GM23338 (cell line): ENCODE measurements around the gene SMARCC2. TPM values are rescaled to one million over a fixed set of nuclear protein-coding genes. Genes with fewer than 3 reads are reported as not detected.

ENCODE experiments used
- ATAC-seq: fragments of 200-7000 bp; cut with Tn5 transposase; 3 replicates; pipeline ENCODE4 v1.9.1; 2020
- DNase-seq: peaks from one replicate; pipeline ENCODE4 v3.0.0-alpha.2; 2015; ENCODE audit warnings: low spot score
- H2AFZ ChIP-seq: fragments of 200-600 bp; sonication (generic); 2 replicates; pipeline ENCODE4 v1.8.0; 2016; ENCODE audit warnings: antibody characterized with exemption, mild to moderate bottlenecking, moderate library complexity
- H3F3A ChIP-seq: fragments of 200-600 bp; sonication (generic); replicated peaks from 2 replicates; pipeline ENCODE4 v1.8.0; 2017; ENCODE audit warnings: antibody characterized with exemption, mixed run types, low read depth
- H3K27ac ChIP-seq: fragments of 200-600 bp; sonication (generic); 2 replicates; pipeline ENCODE4 v1.6.1; 2016; ENCODE audit warnings: low read depth
- H3K27me3 ChIP-seq: fragments of 200-600 bp; sonication (generic); 2 replicates; pipeline ENCODE4 v1.8.0; 2016; ENCODE audit warnings: mild to moderate bottlenecking, mixed run types, moderate library complexity; ENCODE audit not compliant: insufficient read depth
- H3K36me3 ChIP-seq: fragments of 200-600 bp; sonication (generic); 2 replicates; pipeline ENCODE4 v1.8.0; 2016; ENCODE audit warnings: mild to moderate bottlenecking; ENCODE audit not compliant: insufficient read depth
- H3K4me1 ChIP-seq: fragments of 200-600 bp; sonication (generic); 2 replicates; pipeline ENCODE4 v1.8.0; 2016; ENCODE audit warnings: mild to moderate bottlenecking, moderate library complexity; ENCODE audit not compliant: insufficient read depth
- H3K4me2 ChIP-seq: fragments of 200-600 bp; sonication (generic); 2 replicates; pipeline ENCODE4 v1.7.1; 2017; ENCODE audit warnings: mixed run types
- H3K4me3 ChIP-seq: fragments of 200-600 bp; sonication (generic); 2 replicates; pipeline ENCODE4 v1.6.1; 2016; ENCODE audit warnings: mixed run types
- H3K79me2 ChIP-seq: fragments of 200-600 bp; sonication (generic); replicated peaks from 2 replicates; pipeline ENCODE4 v1.8.0; 2017; ENCODE audit warnings: mild to moderate bottlenecking; ENCODE audit not compliant: insufficient read depth
- H3K9me2 ChIP-seq: fragments of 200-600 bp; sonication (generic); 2 replicates; pipeline ENCODE4 v1.8.0; 2017; ENCODE audit not compliant: insufficient read depth
- H4K20me1 ChIP-seq: fragments of 200-600 bp; sonication (generic); replicated peaks from 2 replicates; pipeline ENCODE4 v1.8.0; 2017; ENCODE audit warnings: mild to moderate bottlenecking; ENCODE audit not compliant: insufficient read depth
- H3K27ac Mint-ChIP-seq: 2 replicates; pipeline ENCODE4 v1.8.0; 2020; ENCODE audit warnings: inconsistent platforms, mild to moderate bottlenecking, moderate library complexity, mixed read lengths
- H3K27me3 Mint-ChIP-seq: 3 replicates; pipeline ENCODE4 v1.8.0; 2022; ENCODE audit warnings: low read depth, mild to moderate bottlenecking, moderate library complexity, mixed read lengths, inconsistent platforms; ENCODE audit not compliant: insufficient read depth, poor library complexity
- H3K36me3 Mint-ChIP-seq: 3 replicates; pipeline ENCODE4 v1.8.0; 2021; ENCODE audit warnings: low read depth, mild to moderate bottlenecking, inconsistent platforms, moderate library complexity, mixed read lengths
- H3K4me1 Mint-ChIP-seq: 3 replicates; pipeline ENCODE4 v1.8.0; 2020; ENCODE audit warnings: mild to moderate bottlenecking, inconsistent platforms, mixed read lengths
- H3K4me3 Mint-ChIP-seq: 3 replicates; pipeline ENCODE4 v1.8.0; 2021; ENCODE audit warnings: moderate library complexity, mild to moderate bottlenecking, inconsistent platforms, mixed read lengths
- H3K9me3 Mint-ChIP-seq: 3 replicates; pipeline ENCODE4 v1.8.0; 2020; ENCODE audit warnings: moderate library complexity, mild to moderate bottlenecking, inconsistent platforms, mixed read lengths
- CREB1 ChIP-seq: fragments of 250-450 bp; sonication (Bioruptor Pico); IDR thresholded peaks from 2 replicates; pipeline ENCODE4 v1.5.0; 2020; ENCODE audit warnings: low read depth, mild to moderate bottlenecking, moderate library complexity
- ETS1 ChIP-seq: IDR thresholded peaks from 2 replicates; pipeline ENCODE4 v1.6.1; 2016; ENCODE audit warnings: antibody characterized with exemption
- EZH2 ChIP-seq: fragments of 200-600 bp; sonication (generic); IDR thresholded peaks from one replicate; pipeline ENCODE4 v1.8.0; 2017; ENCODE audit warnings: antibody characterized with exemption, mild to moderate bottlenecking, low read depth; ENCODE audit not compliant: unreplicated experiment
- JUNB ChIP-seq: IDR thresholded peaks from one replicate; pipeline ENCODE4 v1.6.1; 2016; ENCODE audit warnings: antibody characterized with exemption; ENCODE audit not compliant: unreplicated experiment
- NANOG ChIP-seq: IDR thresholded peaks from 2 replicates; pipeline ENCODE4 v1.6.1; 2016; ENCODE audit warnings: antibody characterized with exemption, borderline replicate concordance
- STAT1 ChIP-seq: IDR thresholded peaks from one replicate; pipeline ENCODE4 v1.6.1; 2016; ENCODE audit warnings: antibody characterized with exemption; ENCODE audit not compliant: unreplicated experiment
- ZNF114 ChIP-seq: fragments of 250-450 bp; sonication (Bioruptor Pico); IDR thresholded peaks from 2 replicates; pipeline ENCODE4 v1.5.0; 2020; ENCODE audit warnings: mild to moderate bottlenecking, moderate library complexity
- ZNF462 ChIP-seq: fragments of 250-450 bp; sonication (Bioruptor Pico); IDR thresholded peaks from 2 replicates; pipeline ENCODE4 v1.5.0; 2020; ENCODE audit warnings: mild to moderate bottlenecking, moderate library complexity
- polyA plus RNA-seq: library from polyadenylated mRNA; unstranded; fragments of >200 nt; fragmentation: Nextera tagmentation; extraction: Ambion mirVana; gene quantifications from 2 replicates; pipeline ENCODE4 v1.2.1, GENCODE V29; 2016
- total RNA-seq: library from RNA; depleted of rRNA; stranded (reverse); fragments of >200 nt; shearing (Covaris generic); gene quantifications from 2 replicates; pipeline ENCODE4 v1.2.3, GENCODE V29; 2014

SMARCC2 gene
- total and polyA plus RNA-seq, 2 experiments from 2014 or later, result 40.4 to 68.3 TPM

GRCh38 chr12:56236985-56237384 is 47.7 kb upstream of the SMARCC2 start:
- no peak for ATAC-seq
- Histone ChIP-seq H3K4me1 (no peaks in the 10 kb centered on the region), H3K36me3 (0 out of 2 replicates have a peak, but pooled peaks cover 14% of the 10 kb centered on the region), H2AFZ (no peak overlapping the region), H3K27me3 (peaks cover 5% of the 10 kb centered on the region; the same call in 1 of the 2 replicates), H3K27ac (no peak overlapping the region), H3K9me2 (no peaks in the 10 kb centered on the region), H3K4me3 (no peak overlapping the region), H4K20me1 (peaks cover 7% of the 10 kb centered on the region; the same call in 1 of the 2 replicates), H3K4me2 (no peak overlapping the region), H3F3A (peaks cover 4% of the 10 kb centered on the region; the same call in 1 of the 2 replicates), H3K79me2 (no peaks in the 10 kb centered on the region)
- Mint-ChIP-seq H3K9me3 (no peaks in the 10 kb centered on the region), H3K4me1 (peaks cover 10% of the 10 kb centered on the region; the same call in 2 of the 3 replicates), H3K27me3 (peaks cover 22% of the 10 kb centered on the region), H3K36me3 (peaks cover 15% of the 10 kb centered on the region), H3K4me3 (no peak overlapping the region), H3K27ac (no peak overlapping the region)
- no peak for DNase-seq
- TF ChIP-seq ETS1 (no peak), CREB1 (CRISPR knock-in tag) (no peak), ZNF462 (CRISPR knock-in tag) (no peak), EZH2 (no peak), JUNB (no peak), STAT1 (no peak), NANOG (no peak), ZNF114 (no peak)
